Measurements from ENCODE around the gene SP6.

DNA sequence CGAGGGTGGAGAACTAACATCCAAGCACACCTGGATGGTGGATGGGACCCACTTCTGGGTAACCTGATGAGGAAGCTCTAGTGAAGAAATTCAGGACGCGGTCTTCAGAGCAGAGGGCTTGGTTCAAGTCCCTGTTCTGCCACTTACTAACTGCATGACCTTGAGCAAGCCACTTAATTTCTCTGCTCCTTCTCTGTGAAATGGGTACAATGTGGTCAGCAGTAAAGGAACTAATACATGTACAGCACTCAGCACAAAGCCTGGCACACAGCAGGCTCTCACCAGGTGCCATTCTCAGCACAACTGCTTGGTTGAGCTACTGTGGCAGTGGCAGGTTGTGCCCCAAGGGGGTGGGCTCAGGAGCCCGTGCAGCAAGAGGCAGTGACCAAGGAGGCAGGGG lies 27.4 kb downstream of the SP6 start:
- TF ChIP-seq ZNF274 (IDR thresholded peaks at IDR 0.05; ENCODE audit: low read depth, low read length): no peak
- TF ChIP-seq YY1 (IDR thresholded peaks at IDR 0.05; ENCODE audit: insufficient read depth, insufficient read length): no peak

Data from NT2/D1 (cell line).